Activated CD8-positive, alpha-beta T cell treated with anti-CD3 and anti-CD28 coated beads for 36 hours (primary cell): ENCODE data around the gene GPR55. TPM values are rescaled to one million over a fixed set of nuclear protein-coding genes. Genes with fewer than 3 reads are reported as not detected.
A peak's percentile ranks its signal among the peaks of the same experiment; 100 is the strongest.

Source experiments
- ATAC-seq: fragments of 200-7000 bp; cut with Tn5 transposase; one replicate; pipeline ENCODE4 v1.10.0; 2021; ENCODE audit warnings: mild to moderate bottlenecking, moderate library complexity
- CTCF ChIA-PET: fragments of 350-600 bp; sonication (Branson Sonifier 250); formaldehyde crosslinking; loops from one replicate; lab custom pipeline; 2021; ENCODE audit warnings: antibody characterized with exemption; lab: Charles Lee
- POLR2A ChIA-PET: fragments of 350-600 bp; sonication (Branson Sonifier 250); formaldehyde crosslinking; loops from one replicate; lab custom pipeline; 2021; ENCODE audit warnings: antibody characterized with exemption; lab: Charles Lee
- DNase-seq: peaks from one replicate; pipeline ENCODE4 v3.0.0-alpha.2; 2020
- H3K27ac Mint-ChIP-seq: one replicate; pipeline ENCODE4 v1.8.0; 2021; ENCODE audit warnings: mild to moderate bottlenecking, mixed read lengths
- H3K27me3 Mint-ChIP-seq: one replicate; pipeline ENCODE4 v1.8.0; 2021; ENCODE audit warnings: mixed read lengths
- H3K36me3 Mint-ChIP-seq: one replicate; pipeline ENCODE4 v1.8.0; 2021; ENCODE audit warnings: low read depth, mixed read lengths
- H3K4me1 Mint-ChIP-seq: one replicate; pipeline ENCODE4 v1.8.0; 2021; ENCODE audit warnings: low read depth, mixed read lengths
- H3K4me3 Mint-ChIP-seq: one replicate; pipeline ENCODE4 v1.8.0; 2021; ENCODE audit warnings: mild to moderate bottlenecking, moderate library complexity, mixed read lengths
- H3K9me3 Mint-ChIP-seq: one replicate; pipeline ENCODE4 v1.8.0; 2021; ENCODE audit warnings: mixed read lengths
- intact Hi-C: fragments of 100-400 bp; cut with micrococcal nuclease; formaldehyde crosslinking; loops from one replicate; pipeline ENCODE4 v1.10.0; 2022
- total RNA-seq, 2 experiments: library from RNA; stranded (reverse); gene quantifications; one replicate each; pipeline ENCODE4 v1.2.3, GENCODE V29; 2021
- TF ChIP-seq, protein P1 (sequence below): fragments of 200-600 bp; IDR thresholded peaks from one replicate; pipeline ENCODE4 v1.8.0; 2022; ENCODE audit warnings: antibody characterized with exemption, mild to moderate bottlenecking

The GPR55 gene
- total RNA-seq, 2 experiments from 2014 or later, result 5.0 to 5.3 TPM

GRCh38 chr2:230955163-230955737 is 30.2 kb upstream of the GPR55 start:
- H3K4me3 Mint-ChIP-seq, result no peak overlapping the region
- H3K9me3 Mint-ChIP-seq, result no peaks in the 10 kb centered on the region
- peaks cover 58% of the 10 kb centered on the region for H3K4me1 Mint-ChIP-seq
- POLR2A ChIA-PET, result interaction anchor here (0.6 to 3.1 kb wide), 4 partner anchors 16 to 30 kb away, joined by 3 to 15 read pairs (median 8); partner anchors contain the start of gene GPR55
- intact Hi-C loops, result no loop called here
- DNase-seq (no peak), ATAC-seq (no peak)
- peak overlapping the region; percentile 60 for H3K27ac Mint-ChIP-seq
- CTCF ChIA-PET, result interaction anchor here (1.0 to 4.2 kb wide), 5 partner anchors 30 to 104 kb away, joined by 3 to 16 read pairs (median 4); partner anchors contain the start of gene GPR55
- peaks cover 21% of the 10 kb centered on the region for H3K27me3 Mint-ChIP-seq
- TF ChIP-seq, protein P1, sequence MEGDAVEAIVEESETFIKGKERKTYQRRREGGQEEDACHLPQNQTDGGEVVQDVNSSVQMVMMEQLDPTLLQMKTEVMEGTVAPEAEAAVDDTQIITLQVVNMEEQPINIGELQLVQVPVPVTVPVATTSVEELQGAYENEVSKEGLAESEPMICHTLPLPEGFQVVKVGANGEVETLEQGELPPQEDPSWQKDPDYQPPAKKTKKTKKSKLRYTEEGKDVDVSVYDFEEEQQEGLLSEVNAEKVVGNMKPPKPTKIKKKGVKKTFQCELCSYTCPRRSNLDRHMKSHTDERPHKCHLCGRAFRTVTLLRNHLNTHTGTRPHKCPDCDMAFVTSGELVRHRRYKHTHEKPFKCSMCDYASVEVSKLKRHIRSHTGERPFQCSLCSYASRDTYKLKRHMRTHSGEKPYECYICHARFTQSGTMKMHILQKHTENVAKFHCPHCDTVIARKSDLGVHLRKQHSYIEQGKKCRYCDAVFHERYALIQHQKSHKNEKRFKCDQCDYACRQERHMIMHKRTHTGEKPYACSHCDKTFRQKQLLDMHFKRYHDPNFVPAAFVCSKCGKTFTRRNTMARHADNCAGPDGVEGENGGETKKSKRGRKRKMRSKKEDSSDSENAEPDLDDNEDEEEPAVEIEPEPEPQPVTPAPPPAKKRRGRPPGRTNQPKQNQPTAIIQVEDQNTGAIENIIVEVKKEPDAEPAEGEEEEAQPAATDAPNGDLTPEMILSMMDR, result no peak
- no peaks in the 10 kb centered on the region for H3K36me3 Mint-ChIP-seq

DNA sequence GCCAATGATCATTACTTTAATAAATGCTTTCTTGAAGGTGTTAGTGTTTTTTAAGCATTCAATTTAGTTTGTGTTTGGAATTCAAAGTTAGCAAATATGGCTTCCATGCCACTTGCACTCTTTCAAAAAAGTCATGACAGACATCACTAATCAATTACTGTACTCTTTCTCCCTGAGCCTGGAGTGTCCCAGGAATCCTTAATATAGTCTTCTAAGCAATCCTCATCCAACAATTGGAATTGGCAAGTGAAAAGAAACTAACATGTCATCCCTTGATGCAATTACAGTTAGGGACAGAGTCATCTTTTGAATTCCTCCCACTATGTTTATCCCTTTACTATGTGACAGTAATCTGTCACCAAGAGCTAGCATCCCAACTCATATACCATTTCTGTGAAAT is 29.7 kb upstream of the GPR55 start:
- ATAC-seq, result no peak

DNA sequence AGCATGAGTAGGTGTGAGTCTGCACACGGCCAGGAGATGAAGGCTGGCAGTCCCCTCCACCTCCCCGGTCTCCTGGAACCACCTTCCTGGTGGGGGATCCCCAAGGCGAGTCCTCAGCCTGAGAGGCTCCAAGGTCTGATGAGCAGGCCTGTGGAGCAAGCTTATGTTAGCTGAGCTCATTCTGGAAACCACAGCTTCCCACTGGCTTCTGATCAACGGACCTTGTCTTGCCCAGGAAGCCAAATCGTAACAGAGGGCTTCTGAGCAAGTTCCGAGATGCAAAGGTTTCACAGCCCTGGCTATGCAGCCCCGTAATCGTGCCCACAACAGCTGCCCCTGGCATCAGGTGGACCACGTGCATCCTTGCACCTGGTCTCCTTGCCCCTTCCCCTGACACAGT is 28.8 kb upstream of the GPR55 start:
- Mint-ChIP-seq H3K36me3 (no peaks in the 10 kb centered on the region), H3K27me3 (peaks cover 14% of the 10 kb centered on the region), H3K4me1 (peaks cover 64% of the 10 kb centered on the region), H3K4me3 (no peak overlapping the region), H3K27ac (peak overlapping the region; percentile 44), H3K9me3 (no peaks in the 10 kb centered on the region)
- POLR2A ChIA-PET, result interaction anchor here (1.0 to 1.6 kb wide), 2 partner anchors 31 to 86 kb away, joined by 3 to 5 read pairs; no protein-coding TSS in a partner anchor
- ATAC-seq, result no peak
- CTCF ChIA-PET, result interaction anchor here (1.3 kb wide), 1 partner anchor 105 kb away, joined by 3 read pairs; no protein-coding TSS in a partner anchor
- DNase-seq, result peak; percentile 25
- TF ChIP-seq, protein P1, result no peak
- intact Hi-C loops, result no loop called here

More for the DNA sequence above, 29.7 kb upstream of the GPR55 start:
- Mint-ChIP-seq H3K4me3 (no peak overlapping the region), H3K27me3 (peaks cover 20% of the 10 kb centered on the region), H3K27ac (no peak overlapping the region), H3K36me3 (no peaks in the 10 kb centered on the region), H3K9me3 (no peaks in the 10 kb centered on the region), H3K4me1 (peaks cover 62% of the 10 kb centered on the region)
- POLR2A ChIA-PET, result interaction anchor here (0.6 to 3.1 kb wide), 5 partner anchors 27 to 85 kb away, joined by 3 to 15 read pairs (median 3); partner anchors contain the start of gene GPR55
- CTCF ChIA-PET, result interaction anchor here (1.0 to 4.2 kb wide), 3 partner anchors 32 to 106 kb away, joined by 3 to 16 read pairs (median 3); no protein-coding TSS in a partner anchor
- intact Hi-C loops, result no loop called here
- TF ChIP-seq, protein P1, result no peak
- no peak for DNase-seq

- no peak overlapping the region for H3K4me3 Mint-ChIP-seq
- TF ChIP-seq, protein P1, result no peak
- no peak for ATAC-seq
- intact Hi-C loops, result no loop called here
- H3K9me3 Mint-ChIP-seq, result no peaks in the 10 kb centered on the region
- peaks cover 58% of the 10 kb centered on the region for H3K4me1 Mint-ChIP-seq
- no peak for DNase-seq
- no peaks in the 10 kb centered on the region for H3K36me3 Mint-ChIP-seq
- POLR2A ChIA-PET, result interaction anchor here (0.6 to 1.6 kb wide), 6 partner anchors 8 to 124 kb away, joined by 3 to 5 read pairs (median 4); no protein-coding TSS in a partner anchor
- CTCF ChIA-PET, result no interaction called here
- peaks cover 8% of the 10 kb centered on the region for H3K27me3 Mint-ChIP-seq
- H3K27ac Mint-ChIP-seq, result no peak overlapping the region
Observed at GRCh38 chr2:230952226-230952956, 27.3 kb upstream of the GPR55 start.
